C4-2B (cell line): Measurements from ENCODE around the gene DBH.

Experiments used
- CTCF ChIP-seq: fragments of 450-650 bp; conservative IDR thresholded peaks from 2 replicates; pipeline ENCODE4 v1.5.1; 2017; ENCODE audit warnings: mild to moderate bottlenecking
- ZFX ChIP-seq: fragments of 450-650 bp; IDR thresholded peaks from 2 replicates; pipeline ENCODE4 v1.6.1; 2017

GRCh38 chr9:133676450-133676849 lies 40.3 kb downstream of the DBH start:
- TF ChIP-seq CTCF (no peak), ZFX (no peak)
